ENCODE results near the gene TBC1D19. TPM values are rescaled to one million over a fixed set of nuclear protein-coding genes. Genes with fewer than 3 reads are reported as not detected.

Gene TBC1D19
- total RNA-seq, 1 experiment from 2014 or later = 4.0 TPM

GRCh38 chr4:26724534-26724933, 140.7 kb downstream of the TBC1D19 start:
- H2AFZ ChIP-seq (ENCODE audit: low read length) = no peak overlapping the region
- POLR2A ChIA-PET (ENCODE audit: unreplicated experiment) = no interaction called here
- H3F3A ChIP-seq (ENCODE audit: low read length, unreplicated experiment) = no peaks in the 10 kb centered on the region
- no peaks in the 10 kb centered on the region for H3K4me1 ChIP-seq (ENCODE audit: insufficient read depth, low read length)
- H3K36me3 ChIP-seq (ENCODE audit: low read depth, low read length) = no peaks in the 10 kb centered on the region; the same call in 1 of the 2 replicates
- no peak for ATAC-seq
- TF ChIP-seq EZH2 (IDR thresholded peaks at IDR 0.05; ENCODE audit: low read length, unreplicated experiment) = no peak
- no peak for TF ChIP-seq EZH2phosphoT487 (IDR thresholded peaks at IDR 0.05; ENCODE audit: borderline replicate concordance, low read length)
- TF ChIP-seq CTCF (conservative IDR thresholded peaks at IDR 0.05; ENCODE audit: low read depth, low read length) = no peak
- H3K9ac ChIP-seq (ENCODE audit: low read length) = no peak overlapping the region
- no peaks in the 10 kb centered on the region for H3K79me2 ChIP-seq (ENCODE audit: low read length)
- intact Hi-C loops (cut with micrococcal nuclease) = loop anchor here (5.0 to 10.0 kb wide), 3 partner anchors 140 to 252 kb away; partner anchors contain the start of gene STIM2
- CTCF ChIA-PET = no interaction called here
- no peaks in the 10 kb centered on the region for H3K9me2 ChIP-seq (replicated peaks; ENCODE audit: low read length)
- no TSS peak for BruUV-seq (replicated peaks)
- no peak overlapping the region for H3K4me2 ChIP-seq (ENCODE audit: low read length)
- H3K27ac ChIP-seq (ENCODE audit: low read length) = no peak overlapping the region
- H4K20me1 ChIP-seq (ENCODE audit: low read length) = no peaks in the 10 kb centered on the region
- H3K9me3 ChIP-seq (ENCODE audit: low read length) = no peaks in the 10 kb centered on the region
- no peak overlapping the region for H3K4me3 ChIP-seq (ENCODE audit: low read length)
- no peaks in the 10 kb centered on the region for H3K27me3 ChIP-seq (ENCODE audit: low read length)
- no peak for DNase-seq

GRCh38 chr4:26726655-26727387, 142.9 kb downstream of the TBC1D19 start:
- no peak for DNase-seq

More at GRCh38 chr4:26726655-26727387, 142.9 kb downstream of the TBC1D19 start:
- H2AFZ ChIP-seq (ENCODE audit: low read length) = no peak overlapping the region
- H3K9ac ChIP-seq (ENCODE audit: low read length) = no peak overlapping the region
- POLR2A ChIA-PET (ENCODE audit: unreplicated experiment) = no interaction called here
- TF ChIP-seq EZH2 (IDR thresholded peaks at IDR 0.05; ENCODE audit: low read length, unreplicated experiment) (no peak), CTCF (conservative IDR thresholded peaks at IDR 0.05; ENCODE audit: low read depth, low read length) (no peak), EZH2phosphoT487 (IDR thresholded peaks at IDR 0.05; ENCODE audit: borderline replicate concordance, low read length) (no peak)
- H3K79me2 ChIP-seq (ENCODE audit: low read length) = no peaks in the 10 kb centered on the region
- no peaks in the 10 kb centered on the region for H4K20me1 ChIP-seq (ENCODE audit: low read length)
- no peak overlapping the region for H3K4me2 ChIP-seq (ENCODE audit: low read length)
- H3K27me3 ChIP-seq (ENCODE audit: low read length) = no peaks in the 10 kb centered on the region
- peak; percentile 27; the same call in 1 of the 2 replicates for ATAC-seq
- H3K9me3 ChIP-seq (ENCODE audit: low read length) = no peaks in the 10 kb centered on the region
- intact Hi-C loops (cut with micrococcal nuclease) = loop anchor here (5.0 to 10.0 kb wide), 3 partner anchors 55 to 285 kb away; partner anchors contain the start of gene STIM2
- BruUV-seq (replicated peaks) = no TSS peak
- no peaks in the 10 kb centered on the region for H3K4me1 ChIP-seq (ENCODE audit: insufficient read depth, low read length)
- no peaks in the 10 kb centered on the region for H3F3A ChIP-seq (ENCODE audit: low read length, unreplicated experiment)
- H3K4me3 ChIP-seq (ENCODE audit: low read length) = no peak overlapping the region
- no peaks in the 10 kb centered on the region for H3K9me2 ChIP-seq (replicated peaks; ENCODE audit: low read length)
- CTCF ChIA-PET = no interaction called here
- no peak overlapping the region for H3K27ac ChIP-seq (ENCODE audit: low read length)
- no peaks in the 10 kb centered on the region for H3K36me3 ChIP-seq (ENCODE audit: low read depth, low read length)

Measured in PC-3 (cell line).